Urothelium cell line (cell line): ENCODE measurements around the gene USP54.

ENCODE experiments used
- DNase-seq: peaks from one replicate; pipeline ENCODE4 v3.0.0; 2011; ENCODE audit warnings: low spot score, mixed read lengths
- FAIRE-seq: peaks from 2 replicates; lab custom pipeline; 2011; peaks lifted over from hg19 to GRCh38; lab: Jason Lieb, UNC

USP54 gene

GRCh38 chr10:73471226-73471625 lies 119.9 kb downstream of the USP54 start:
- no peak for FAIRE-seq

GRCh38 chr10:73469579-73469978 lies 121.6 kb downstream of the USP54 start:
- FAIRE-seq, result no peak

More at GRCh38 chr10:73471226-73471625, 119.9 kb downstream of the USP54 start:
- DNase-seq, result no peak

GRCh38 chr10:73467206-73467605 lies 123.9 kb downstream of the USP54 start:
- no peak for FAIRE-seq
- no peak for DNase-seq

More at GRCh38 chr10:73469579-73469978, 121.6 kb downstream of the USP54 start:
- DNase-seq, result no peak

DNA sequence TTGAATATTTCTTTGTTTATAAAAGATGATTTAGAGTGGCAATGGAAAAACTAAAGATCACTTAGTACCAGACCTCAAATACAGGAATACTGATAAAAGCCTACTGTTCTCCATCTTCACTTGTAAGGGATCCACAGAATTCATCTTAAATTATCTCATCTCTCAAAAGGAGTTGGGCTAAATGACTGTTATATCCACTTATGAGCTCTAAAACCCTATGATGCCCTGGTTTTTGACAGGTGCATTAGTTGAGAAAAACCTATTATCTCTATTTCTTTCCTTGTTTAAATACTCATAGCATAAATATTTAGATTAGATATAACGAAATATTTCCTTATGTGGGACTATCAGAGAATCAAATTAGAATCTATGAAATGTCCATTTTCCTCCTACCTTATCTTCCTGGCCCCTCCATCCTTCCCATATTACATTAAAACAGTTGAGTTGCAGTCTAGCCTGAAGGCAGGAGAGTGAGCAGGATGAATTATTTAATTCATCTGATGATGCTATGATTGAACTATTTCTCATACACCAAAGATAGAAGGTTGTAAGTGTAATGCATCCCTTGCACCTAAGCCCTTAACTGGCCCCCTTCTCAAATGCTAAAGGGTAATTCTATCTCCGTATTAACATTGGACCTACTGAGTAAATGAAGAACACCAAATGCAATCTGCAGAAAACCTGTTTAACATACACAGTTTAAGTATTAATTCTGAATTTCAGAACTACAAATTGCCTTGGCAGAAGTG lies 125.0 kb downstream of the USP54 start:
- no peak for DNase-seq
- FAIRE-seq, result no peak

- DNase-seq, result no peak
- no peak for FAIRE-seq
Observed at GRCh38 chr10:73460897-73461296, 130.2 kb downstream of the USP54 start.

- FAIRE-seq (no peak), DNase-seq (no peak)
Observed at GRCh38 chr10:73459683-73460314, 131.3 kb downstream of the USP54 start.

DNA sequence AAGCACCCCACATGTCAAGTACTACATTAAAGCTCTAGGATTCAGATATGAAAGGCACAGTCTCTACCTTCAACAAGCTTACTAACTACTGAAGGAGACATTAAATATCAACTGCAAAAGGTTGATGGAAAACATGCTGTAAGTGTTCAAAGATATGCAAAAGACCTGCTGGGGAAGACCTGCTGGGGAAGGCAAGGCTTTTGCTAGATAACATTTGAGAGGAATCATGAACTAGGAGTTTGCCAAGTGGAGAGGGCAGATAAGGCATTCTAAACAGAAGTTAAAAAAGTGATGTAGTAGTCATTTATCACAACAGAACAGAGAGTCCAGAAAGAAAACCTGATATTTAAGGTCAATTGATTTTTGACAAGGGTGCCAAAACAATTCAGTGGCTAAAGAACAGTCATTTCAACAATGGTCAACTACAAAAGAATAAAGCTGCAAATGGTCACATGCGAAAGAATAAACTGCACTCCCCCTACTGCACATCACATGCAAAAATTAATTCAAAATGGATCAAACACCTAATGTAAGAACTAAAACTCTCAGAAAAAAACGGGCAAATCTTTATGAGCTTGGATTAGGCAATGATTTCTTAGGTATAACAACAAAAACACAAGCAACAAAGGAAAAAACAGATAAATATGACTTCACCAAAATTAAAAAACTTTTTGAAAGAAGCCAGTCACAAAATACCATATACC lies 134.8 kb downstream of the USP54 start:
- no peak for DNase-seq
- FAIRE-seq, result no peak

DNA sequence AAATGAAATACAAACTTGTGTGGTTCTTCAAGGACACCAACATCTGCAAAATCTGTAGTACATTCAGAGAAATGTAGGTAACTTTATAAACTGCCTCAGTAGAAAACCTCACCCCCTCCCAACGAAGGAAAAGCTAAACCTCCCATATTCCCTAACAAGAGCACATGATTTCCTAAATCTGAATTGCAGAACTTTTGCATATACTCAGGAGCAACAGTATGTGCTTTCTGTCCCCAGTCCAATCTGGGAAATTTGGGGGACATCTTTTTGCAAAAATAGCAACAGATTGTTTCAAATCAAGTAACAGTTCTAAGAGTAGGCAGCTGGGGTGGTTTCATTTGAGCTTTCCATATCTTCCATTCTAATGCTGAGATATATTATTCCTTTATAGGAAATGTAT lies 142.0 kb downstream of the USP54 start:
- no peak for FAIRE-seq

GRCh38 chr10:73448384-73448783 lies 142.8 kb downstream of the USP54 start:
- DNase-seq, result no peak
- FAIRE-seq, result no peak

More for the DNA sequence above, 142.0 kb downstream of the USP54 start:
- DNase-seq, result no peak
